A549 (cell line): ENCODE results near the gene TRMT1. TPM values are rescaled to one million over a fixed set of nuclear protein-coding genes. Genes with fewer than 3 reads are reported as not detected.
A peak's percentile ranks its signal among the peaks of the same experiment; 100 is the strongest.

ENCODE experiments used
- ATAC-seq, 2 experiments: fragments of 200-7000 bp in 1 of 2; fragments of >200 bp in 1 of 2; cut with Nextera tagmentation in 1 of 2; cut with Tn5 transposase in 1 of 2; 3 replicates each; pipeline versions ENCODE4 v1.8.0 to v1.9.1; 2018 to 2020; ENCODE audit warnings: mild to moderate bottlenecking in 1 of 2, moderate library complexity in 1 of 2
- CTCF ChIA-PET: fragments of 300-600 bp; sonication (Branson Sonifier 250); formaldehyde crosslinking; extraction: SDS; loops from one replicate; lab custom pipeline; 2021; ENCODE audit warnings: antibody characterized with exemption, inconsistent platforms; lab: Yijun Ruan, JAX
- POLR2A ChIA-PET: fragments of 350-600 bp; formaldehyde crosslinking; extraction: SDS; loops from one replicate; lab custom pipeline; 2021; ENCODE audit warnings: antibody characterized with exemption, inconsistent platforms; lab: Yijun Ruan, JAX
- DNase-seq, 2 experiments: peaks; one replicate each; pipeline versions ENCODE4 v3.0.0 to v3.0.0-alpha.2; 2011 to 2016; ENCODE audit warnings: low read depth in 1 of 2, low spot score in 1 of 2
- FAIRE-seq: peaks from 2 replicates; lab custom pipeline; 2011; peaks lifted over from hg19 to GRCh38; lab: Jason Lieb, UNC
- H3K27ac ChIP-seq, 2 experiments: fragments of >200 bp; sonication (Bioruptor Twin); formaldehyde crosslinking; 3 replicates each; pipeline ENCODE4 v1.5.1; 2016 to 2017
- H3K4me1 ChIP-seq: fragments of >200 bp; sonication (Bioruptor Twin); formaldehyde crosslinking; 3 replicates; pipeline ENCODE4 v1.6.1; 2016
- H3K4me2 ChIP-seq: fragments of >200 bp; sonication (Bioruptor Twin); formaldehyde crosslinking; 3 replicates; pipeline ENCODE4 v1.6.1; 2016
- H3K4me3 ChIP-seq: fragments of >200 bp; sonication (Bioruptor Twin); formaldehyde crosslinking; 3 replicates; pipeline ENCODE4 v1.5.1; 2016
- H3K9me3 ChIP-seq: fragments of >200 bp; sonication (Bioruptor Twin); formaldehyde crosslinking; 3 replicates; pipeline ENCODE4 v1.6.1; 2016
- BCL3 ChIP-seq: fragments of >200 bp; sonication (Bioruptor Twin); formaldehyde crosslinking; IDR thresholded peaks from 3 replicates; pipeline ENCODE4 v1.6.1; 2016
- CHD2 ChIP-seq: fragments of 150-350 bp; IDR thresholded peaks from 2 replicates; pipeline ENCODE4 v1.6.1; 2014; ENCODE audit warnings: low read length; ENCODE audit not compliant: partially characterized antibody
- E2F6 ChIP-seq: IDR thresholded peaks from 2 replicates; pipeline ENCODE4 v1.6.1; 2012; ENCODE audit warnings: low read depth, borderline replicate concordance
- EHF ChIP-seq: fragments of 250-450 bp; sonication (Bioruptor Pico); IDR thresholded peaks from 2 replicates; pipeline ENCODE4 v1.5.0; 2020; ENCODE audit warnings: mild to moderate bottlenecking
- EP300 ChIP-seq, 2 experiments: fragments of >200 bp; sonication (Bioruptor Twin); formaldehyde crosslinking; IDR thresholded peaks; 2 replicates in 1 of 2; 3 replicates in 1 of 2; pipeline ENCODE4 v1.6.1; 2016 to 2017
- FOSB ChIP-seq: fragments of 250-450 bp; sonication (Bioruptor Pico); IDR thresholded peaks from 2 replicates; pipeline ENCODE4 v1.5.0; 2020; ENCODE audit warnings: mild to moderate bottlenecking, moderate library complexity
- HDAC2 ChIP-seq: fragments of 200-600 bp; sonication (generic); IDR thresholded peaks from 2 replicates; pipeline ENCODE4 v1.6.1; 2016
- HES2 ChIP-seq: fragments of >200 bp; sonication (Bioruptor Twin); formaldehyde crosslinking; IDR thresholded peaks from 2 replicates; pipeline ENCODE4 v1.6.1; 2016
- HOXA7 ChIP-seq: fragments of 250-450 bp; sonication (Bioruptor Pico); IDR thresholded peaks from 2 replicates; pipeline ENCODE4 v1.5.0; 2020; ENCODE audit warnings: mild to moderate bottlenecking, moderate library complexity
- HOXB5 ChIP-seq: fragments of 250-450 bp; sonication (Bioruptor Pico); IDR thresholded peaks from 2 replicates; pipeline ENCODE4 v1.5.0; 2020; ENCODE audit warnings: mild to moderate bottlenecking, moderate library complexity
- JUN ChIP-seq, 2 experiments: fragments of >200 bp; sonication (Bioruptor Twin); formaldehyde crosslinking; IDR thresholded peaks; 2 replicates in 1 of 2; 3 replicates in 1 of 2; pipeline ENCODE4 v1.6.1; 2016 to 2017
- JUNB ChIP-seq: fragments of >200 bp; sonication (Bioruptor Twin); formaldehyde crosslinking; IDR thresholded peaks from 2 replicates; pipeline ENCODE4 v1.6.1; 2016
- MAX ChIP-seq: IDR thresholded peaks from 2 replicates; pipeline ENCODE4 v1.6.1; 2012
- MYC ChIP-seq: IDR thresholded peaks from 2 replicates; pipeline ENCODE4 v1.6.1; 2012; ENCODE audit warnings: mild to moderate bottlenecking, inconsistent platforms, low read length, improper control_type of control experiment, borderline replicate concordance
- PBX3 ChIP-seq: IDR thresholded peaks from 2 replicates; pipeline ENCODE4 v1.6.1; 2012
- POLR2A ChIP-seq: IDR thresholded peaks from 2 replicates; pipeline ENCODE4 v1.6.1; 2012; ENCODE audit warnings: mild to moderate bottlenecking, low read length
- RAD21 ChIP-seq, 2 experiments: fragments of >200 bp in 1 of 2; sonication (Bioruptor Twin) in 1 of 2; formaldehyde crosslinking in 1 of 2; IDR thresholded peaks in 1 of 2; conservative IDR thresholded peaks in 1 of 2; 2 replicates in 1 of 2; 3 replicates in 1 of 2; pipeline ENCODE4 v1.6.1; 2012 to 2018; ENCODE audit warnings: inconsistent platforms in 1 of 2
- REST ChIP-seq: fragments of 200-600 bp; sonication (generic); IDR thresholded peaks from 2 replicates; pipeline ENCODE4 v1.6.1; 2016; ENCODE audit warnings: antibody characterized with exemption, mild to moderate bottlenecking, moderate library complexity
- RFX5 ChIP-seq: fragments of 450-650 bp; IDR thresholded peaks from 2 replicates; pipeline ENCODE4 v1.7.1; 2014; ENCODE audit warnings: antibody characterized with exemption, mild to moderate bottlenecking, moderate library complexity
- TP53 ChIP-seq: fragments of 250-450 bp; sonication (Bioruptor Pico); IDR thresholded peaks from 2 replicates; pipeline ENCODE4 v1.5.0; 2021; ENCODE audit warnings: mild to moderate bottlenecking, moderate library complexity
- USF2 ChIP-seq: fragments of 450-650 bp; IDR thresholded peaks from 2 replicates; pipeline ENCODE4 v1.6.1; 2014; ENCODE audit warnings: antibody characterized with exemption
- WGBS: methylation state at CpG from one replicate; pipeline ENCODE4 v1.1.6; 2017; ENCODE audit errors: missing lambda C conversion rate; 5-methylcytosine and 5-hydroxymethylcytosine counted together
- polyA plus RNA-seq, 4 experiments: library from polyadenylated mRNA; depleted of rRNA in 3 of 4; stranded (reverse); fragments of >200 nt; fragmentation: RNase III in 1 of 4; extraction: RNeasy Plus Mini Kit Qiagen cat#74134 plus additional on column Dnase treatment in 1 of 4; gene quantifications; 2 replicates in 3 of 4; 3 replicates in 1 of 4; pipeline ENCODE4 v1.2.3, GENCODE V29; 2011 to 2017

The TRMT1 gene
- polyA plus RNA-seq, 2 of the 4 experiments (the other 2 are of a cell fraction), result 18.2 to 29.8 TPM

GRCh38 chr19:13163609-13164342, 47.2 kb upstream of the TRMT1 start (continued):
- peak; percentile 46 for TF ChIP-seq CHD2
- TF ChIP-seq TP53, result peak; percentile 12; the same call in 1 of the 2 replicates
- no peak for TF ChIP-seq HDAC2
- no peak; the same call in 1 of the 2 replicates for TF ChIP-seq PBX3
- no peak for TF ChIP-seq USF2
- TF ChIP-seq BCL3, result peak; percentile 62
- TF ChIP-seq RAD21 (conservative IDR thresholded peaks at IDR 0.05 in 1 of 2, IDR thresholded peaks at IDR 0.05 in 1 of 2), result peak; percentile 5 to 31; a peak in 1 of 5 replicates
- no peak; the same call in 1 of the 2 replicates for TF ChIP-seq FOSB (CRISPR knock-in tag)
- TF ChIP-seq, all 56 proteins: peak for 16

- 4% methylated on average over 16 of the region's 58 CpGs for WGBS
- peak; percentile 62 to 69 for ATAC-seq
- ChIA-PET POLR2A (interaction anchor here (0.6 to 5.4 kb wide), 7 partner anchors 8 to 109 kb away, joined by 3 to 72 read pairs (median 4); partner anchors contain the start of genes IER2 and STX10), CTCF (interaction anchor here (0.5 to 3.0 kb wide), 9 partner anchors 8 to 188 kb away, joined by 3 to 10 read pairs (median 5); partner anchors contain the start of genes IER2 and STX10)
- peak overlapping the region; percentile 99 for H3K4me2 ChIP-seq
- 0 out of 2 replicates have a peak, but pooled peaks have one; percentile 54 for TF ChIP-seq HOXB5
- TF ChIP-seq JUN (IDR thresholded peaks at IDR 0.05), result peak; percentile 36 to 39; a peak in 4 of 5 replicates
- 0 out of 2 replicates have a peak, but pooled peaks have one; percentile 25 for TF ChIP-seq MYC
- TF ChIP-seq E2F6, result peak; percentile 51; the same call in 1 of the 2 replicates
- TF ChIP-seq HES2, result no peak
- no peak for TF ChIP-seq EP300 (IDR thresholded peaks at IDR 0.05)
- peak; percentile 77 for TF ChIP-seq MAX
- peak; percentile 19; the same call in 1 of the 2 replicates for TF ChIP-seq USF2
- no peak for TF ChIP-seq REST
- peak; percentile 55 for TF ChIP-seq POLR2A
- 0 out of 2 replicates have a peak, but pooled peaks have one; percentile 30 for TF ChIP-seq RFX5
- TF ChIP-seq HOXA7 (CRISPR knock-in tag), result peak; percentile 52; the same call in 1 of the 2 replicates
- no peak for TF ChIP-seq EHF
- TF ChIP-seq BCL3, result peak; percentile 53; the same call in 1 of the 3 replicates
- TF ChIP-seq JUNB, result no peak
- H3K27ac ChIP-seq, result peak overlapping the region; percentile 100
- peak in 1 of 2 experiments; percentile 99 for DNase-seq
- peaks cover 59% of the 10 kb centered on the region for H3K4me1 ChIP-seq
- peak overlapping the region; percentile 42 for H3K4me3 ChIP-seq
- no peak for FAIRE-seq
- H3K9me3 ChIP-seq, result no peaks in the 10 kb centered on the region
Observed at GRCh38 chr19:13162724-13163608, 46.4 kb upstream of the TRMT1 start.
